ENCODE data around the gene GPR146. TPM values are rescaled to one million over a fixed set of nuclear protein-coding genes. Genes with fewer than 3 reads are reported as not detected.

Gene GPR146
- total RNA-seq, 1 experiment from 2014 or later, result 0.95 TPM

DNA sequence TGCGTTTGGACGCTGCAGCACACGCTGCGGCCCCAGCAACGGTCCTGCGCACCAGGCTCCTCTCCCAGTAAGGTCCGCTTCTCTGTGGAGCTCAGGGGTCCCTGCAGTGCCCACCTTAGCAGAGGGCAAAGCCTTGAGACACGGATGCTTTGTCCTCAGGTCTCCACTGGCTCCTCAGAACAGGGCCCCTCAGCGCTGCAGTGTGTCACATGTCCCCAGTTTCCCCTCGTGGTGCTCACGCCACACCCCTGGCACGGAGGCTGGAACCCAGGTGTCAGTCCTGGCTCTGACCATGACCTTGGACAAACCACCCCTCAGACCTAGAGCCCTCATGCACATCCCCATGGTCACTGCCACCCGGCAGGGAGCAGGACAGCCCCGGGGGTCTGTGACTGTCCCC is 23.7 kb downstream of the GPR146 start:
- no peaks in the 10 kb centered on the region for H3K9me3 ChIP-seq (ENCODE audit: low read depth, low read length, poor library complexity, severe bottlenecking)
- intact Hi-C loops (cut with micrococcal nuclease; ENCODE audit: unreplicated experiment), result no loop called here
- CTCF ChIA-PET, result no interaction called here
- no TSS peak for BruUV-seq (replicated peaks)
- POLR2A ChIA-PET (ENCODE audit: low non-redundant PET), result no interaction called here
- TF ChIP-seq, protein P1, sequence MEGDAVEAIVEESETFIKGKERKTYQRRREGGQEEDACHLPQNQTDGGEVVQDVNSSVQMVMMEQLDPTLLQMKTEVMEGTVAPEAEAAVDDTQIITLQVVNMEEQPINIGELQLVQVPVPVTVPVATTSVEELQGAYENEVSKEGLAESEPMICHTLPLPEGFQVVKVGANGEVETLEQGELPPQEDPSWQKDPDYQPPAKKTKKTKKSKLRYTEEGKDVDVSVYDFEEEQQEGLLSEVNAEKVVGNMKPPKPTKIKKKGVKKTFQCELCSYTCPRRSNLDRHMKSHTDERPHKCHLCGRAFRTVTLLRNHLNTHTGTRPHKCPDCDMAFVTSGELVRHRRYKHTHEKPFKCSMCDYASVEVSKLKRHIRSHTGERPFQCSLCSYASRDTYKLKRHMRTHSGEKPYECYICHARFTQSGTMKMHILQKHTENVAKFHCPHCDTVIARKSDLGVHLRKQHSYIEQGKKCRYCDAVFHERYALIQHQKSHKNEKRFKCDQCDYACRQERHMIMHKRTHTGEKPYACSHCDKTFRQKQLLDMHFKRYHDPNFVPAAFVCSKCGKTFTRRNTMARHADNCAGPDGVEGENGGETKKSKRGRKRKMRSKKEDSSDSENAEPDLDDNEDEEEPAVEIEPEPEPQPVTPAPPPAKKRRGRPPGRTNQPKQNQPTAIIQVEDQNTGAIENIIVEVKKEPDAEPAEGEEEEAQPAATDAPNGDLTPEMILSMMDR (conservative IDR thresholded peaks at IDR 0.05; ENCODE audit: low read depth, low read length), result no peak
- no peak for TF ChIP-seq EZH2 (IDR thresholded peaks at IDR 0.05; ENCODE audit: borderline replicate concordance, low read depth, low read length, poor library complexity, severe bottlenecking)
- no peak overlapping the region for H3K27ac ChIP-seq (ENCODE audit: low read depth, low read length, poor library complexity, severe bottlenecking)
- H3K4me1 ChIP-seq (ENCODE audit: insufficient read depth, low read length, poor library complexity, severe bottlenecking), result peaks cover 4% of the 10 kb centered on the region
- DNase-seq (ENCODE audit: low spot score), result no peak
- no peaks in the 10 kb centered on the region for H3K27me3 ChIP-seq (replicated peaks; ENCODE audit: insufficient read depth, low read depth, low read length, poor library complexity)
- no peaks in the 10 kb centered on the region for H3K36me3 ChIP-seq (ENCODE audit: insufficient read depth, low read length, poor library complexity, severe bottlenecking)
- no peak overlapping the region for H3K4me3 ChIP-seq (ENCODE audit: low read depth, low read length, poor library complexity, severe bottlenecking)

DNA sequence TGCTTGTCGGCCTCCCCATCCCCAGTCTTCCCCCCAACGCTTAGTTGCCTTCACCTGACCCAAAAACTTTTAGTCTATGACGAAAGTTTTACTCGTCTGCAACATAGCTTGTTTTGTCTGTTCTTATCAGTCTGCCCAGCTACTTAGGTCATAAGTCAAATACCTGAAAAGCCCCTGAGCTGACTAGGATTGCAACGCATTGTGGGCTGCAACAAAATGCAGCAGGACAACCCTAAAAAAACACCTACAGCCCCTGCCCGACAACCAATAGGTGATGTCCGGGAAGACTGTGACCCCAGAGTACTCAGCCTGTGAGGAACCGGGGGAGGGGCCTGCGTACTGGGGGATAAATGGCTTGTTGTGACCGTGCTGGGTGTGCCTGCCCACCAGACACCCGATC is 24.3 kb downstream of the GPR146 start:
- H3K4me1 ChIP-seq (ENCODE audit: insufficient read depth, low read length, poor library complexity, severe bottlenecking), result peaks cover 4% of the 10 kb centered on the region
- no peak for DNase-seq (ENCODE audit: low spot score)
- TF ChIP-seq, protein P1 (conservative IDR thresholded peaks at IDR 0.05; ENCODE audit: low read depth, low read length), result no peak
- no peaks in the 10 kb centered on the region for H3K27me3 ChIP-seq (replicated peaks; ENCODE audit: insufficient read depth, low read depth, low read length, poor library complexity)
- ChIA-PET CTCF (no interaction called here), POLR2A (ENCODE audit: low non-redundant PET) (no interaction called here)
- intact Hi-C loops (cut with micrococcal nuclease; ENCODE audit: unreplicated experiment), result no loop called here
- no peaks in the 10 kb centered on the region for H3K9me3 ChIP-seq (ENCODE audit: low read depth, low read length, poor library complexity, severe bottlenecking)
- no TSS peak for BruUV-seq (replicated peaks)
- no peaks in the 10 kb centered on the region for H3K36me3 ChIP-seq (ENCODE audit: insufficient read depth, low read length, poor library complexity, severe bottlenecking)
- H3K4me3 ChIP-seq (ENCODE audit: low read depth, low read length, poor library complexity, severe bottlenecking), result no peak overlapping the region
- no peak overlapping the region for H3K27ac ChIP-seq (ENCODE audit: low read depth, low read length, poor library complexity, severe bottlenecking)

DNA sequence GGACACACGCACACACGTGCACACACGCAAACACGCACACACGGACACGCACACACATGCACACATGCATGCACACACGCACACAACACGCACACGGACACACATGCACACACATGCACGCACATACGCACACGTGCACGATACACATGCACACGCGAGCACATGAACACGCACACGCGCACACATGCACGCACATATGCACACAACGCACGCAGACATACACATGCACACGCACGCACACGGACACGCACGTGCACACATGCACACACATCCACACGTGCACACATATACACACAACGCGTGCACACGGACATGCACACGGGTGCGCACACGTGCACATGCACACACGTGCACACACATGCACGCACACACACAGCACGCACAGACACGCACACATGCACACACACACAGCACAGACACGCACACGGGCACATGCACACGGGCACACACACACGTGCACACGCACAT is 26.2 kb downstream of the GPR146 start:
- CTCF ChIA-PET, result no interaction called here
- H3K27me3 ChIP-seq (replicated peaks; ENCODE audit: insufficient read depth, low read depth, low read length, poor library complexity), result no peaks in the 10 kb centered on the region
- no peak overlapping the region for H3K27ac ChIP-seq (ENCODE audit: low read depth, low read length, poor library complexity, severe bottlenecking)
- TF ChIP-seq EZH2 (IDR thresholded peaks at IDR 0.05; ENCODE audit: borderline replicate concordance, low read depth, low read length, poor library complexity, severe bottlenecking), result no peak
- TF ChIP-seq, protein P1 (conservative IDR thresholded peaks at IDR 0.05; ENCODE audit: low read depth, low read length), result no peak
- POLR2A ChIA-PET (ENCODE audit: low non-redundant PET), result no interaction called here
- BruUV-seq (replicated peaks), result no TSS peak
- H3K36me3 ChIP-seq (ENCODE audit: insufficient read depth, low read length, poor library complexity, severe bottlenecking), result no peaks in the 10 kb centered on the region
- no peak for DNase-seq (ENCODE audit: low spot score)
- H3K4me3 ChIP-seq (ENCODE audit: low read depth, low read length, poor library complexity, severe bottlenecking), result no peak overlapping the region
- H3K4me1 ChIP-seq (ENCODE audit: insufficient read depth, low read length, poor library complexity, severe bottlenecking), result peaks cover 1% of the 10 kb centered on the region
- no peaks in the 10 kb centered on the region for H3K9me3 ChIP-seq (ENCODE audit: low read depth, low read length, poor library complexity, severe bottlenecking)
- intact Hi-C loops (cut with micrococcal nuclease; ENCODE audit: unreplicated experiment), result no loop called here

Measured in A673 (cell line).